ENCODE data around the gene NECTIN1. TPM values are rescaled to one million over a fixed set of nuclear protein-coding genes. Genes with fewer than 3 reads are reported as not detected.

NECTIN1 gene
- total RNA-seq, 1 donor: 12.7 TPM

DNA sequence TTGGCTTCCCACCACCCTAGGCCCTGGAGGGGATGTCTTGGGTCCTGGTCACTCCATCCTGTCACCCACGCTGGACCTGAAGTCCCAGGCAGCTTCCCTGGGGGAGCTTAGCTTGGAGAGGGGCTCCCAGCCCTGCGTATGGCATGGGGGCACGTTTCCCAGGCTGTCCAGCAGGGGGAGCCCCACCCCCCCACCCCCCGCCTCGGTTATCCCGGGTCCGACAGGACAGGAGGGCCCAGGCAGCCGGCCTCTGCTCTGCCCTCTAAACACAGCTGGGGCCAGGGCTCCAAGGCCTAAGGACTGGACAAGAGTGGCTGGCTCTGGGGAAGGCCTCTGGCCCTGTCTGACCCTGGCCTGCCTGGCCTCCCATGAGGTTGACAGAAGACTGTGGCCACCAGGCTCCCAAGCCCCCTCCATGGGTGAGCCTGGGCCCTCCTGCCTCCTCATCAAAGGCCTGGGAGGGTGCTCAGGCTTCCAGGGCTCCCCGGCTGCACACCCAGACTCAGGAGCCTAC is 104.8 kb downstream of the NECTIN1 start:
- DNase-seq (ENCODE audit: low read depth in 2 of 3, low spot score in 2 of 3): no peak

DNA sequence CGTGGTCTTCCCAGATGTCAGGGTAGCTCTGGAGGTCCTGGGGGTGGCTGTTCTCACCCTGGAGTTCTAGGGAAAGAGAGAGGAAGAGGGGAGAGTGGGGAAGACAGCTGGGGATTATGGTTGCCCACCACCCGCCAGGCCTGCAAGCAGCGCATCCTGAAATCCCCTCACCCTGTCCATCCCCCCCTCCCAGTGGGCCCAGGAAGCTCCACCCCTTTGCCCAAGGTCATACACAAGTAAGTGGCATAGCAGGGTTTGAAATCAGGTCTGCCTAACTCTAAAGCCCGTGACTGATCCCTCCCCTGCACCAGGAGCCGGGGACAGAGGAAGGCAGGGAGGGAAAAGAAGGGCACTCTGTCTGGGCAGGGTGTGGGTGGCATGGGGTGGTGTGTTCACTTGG is 105.3 kb downstream of the NECTIN1 start:
- DNase-seq (ENCODE audit: low read depth in 2 of 3, low spot score in 2 of 3): no peak

DNA sequence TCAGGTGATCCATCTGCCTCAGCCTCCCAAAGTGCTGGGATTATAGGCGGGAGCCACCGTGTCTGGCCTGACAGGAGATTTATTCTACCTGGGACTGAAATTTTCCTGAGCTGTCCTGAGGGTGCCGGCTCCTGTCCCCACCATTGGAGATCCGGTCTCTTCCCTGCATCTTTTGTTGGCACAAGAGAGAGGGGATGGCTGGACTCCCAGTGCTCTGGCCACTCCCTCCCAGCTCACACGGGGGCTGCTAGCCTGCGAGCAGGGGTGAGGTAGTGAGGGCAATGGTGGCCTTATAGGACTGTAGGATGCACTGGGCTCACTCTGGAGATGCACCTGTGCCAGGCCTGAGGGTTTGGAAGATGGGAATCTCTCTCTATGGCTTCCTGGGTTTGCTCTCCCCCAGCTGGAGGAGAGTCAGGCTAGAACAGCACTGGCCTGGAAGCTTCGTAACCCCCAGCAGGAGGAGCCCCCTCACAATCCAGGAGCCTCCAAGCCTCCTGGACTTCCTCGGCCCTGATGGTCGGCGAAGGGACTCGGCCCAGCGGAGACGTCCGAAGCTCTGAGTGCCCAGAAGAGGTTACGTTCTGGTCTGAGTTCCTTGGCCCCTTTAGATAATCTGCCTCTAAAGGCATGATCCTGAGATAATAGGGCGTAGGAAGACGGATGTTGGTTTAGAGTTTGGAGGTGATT is 106.4 kb downstream of the NECTIN1 start:
- no peak for DNase-seq (ENCODE audit: low read depth in 2 of 3, low spot score in 2 of 3)

DNA sequence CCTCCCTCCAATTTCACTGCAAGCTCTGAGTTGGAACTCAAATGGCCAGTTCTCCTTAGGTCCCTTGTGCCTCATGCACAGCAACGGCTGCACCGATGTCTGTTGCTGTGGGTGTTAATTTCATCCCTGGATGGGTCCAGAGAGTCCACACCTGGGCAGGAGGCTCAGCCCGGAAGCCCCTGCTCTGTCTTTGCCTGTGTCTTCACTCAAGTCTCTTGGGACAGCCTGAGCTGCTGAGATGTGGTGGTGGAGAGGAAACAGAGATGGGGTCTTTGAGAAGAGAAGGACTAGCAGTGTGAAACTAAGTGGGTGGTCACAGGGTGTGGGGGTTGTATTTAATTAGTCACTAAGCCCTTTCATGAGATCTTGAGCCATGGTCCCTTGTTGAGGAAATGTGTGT is 109.3 kb downstream of the NECTIN1 start:
- DNase-seq (ENCODE audit: low read depth in 2 of 3, low spot score in 2 of 3): no peak

DNA sequence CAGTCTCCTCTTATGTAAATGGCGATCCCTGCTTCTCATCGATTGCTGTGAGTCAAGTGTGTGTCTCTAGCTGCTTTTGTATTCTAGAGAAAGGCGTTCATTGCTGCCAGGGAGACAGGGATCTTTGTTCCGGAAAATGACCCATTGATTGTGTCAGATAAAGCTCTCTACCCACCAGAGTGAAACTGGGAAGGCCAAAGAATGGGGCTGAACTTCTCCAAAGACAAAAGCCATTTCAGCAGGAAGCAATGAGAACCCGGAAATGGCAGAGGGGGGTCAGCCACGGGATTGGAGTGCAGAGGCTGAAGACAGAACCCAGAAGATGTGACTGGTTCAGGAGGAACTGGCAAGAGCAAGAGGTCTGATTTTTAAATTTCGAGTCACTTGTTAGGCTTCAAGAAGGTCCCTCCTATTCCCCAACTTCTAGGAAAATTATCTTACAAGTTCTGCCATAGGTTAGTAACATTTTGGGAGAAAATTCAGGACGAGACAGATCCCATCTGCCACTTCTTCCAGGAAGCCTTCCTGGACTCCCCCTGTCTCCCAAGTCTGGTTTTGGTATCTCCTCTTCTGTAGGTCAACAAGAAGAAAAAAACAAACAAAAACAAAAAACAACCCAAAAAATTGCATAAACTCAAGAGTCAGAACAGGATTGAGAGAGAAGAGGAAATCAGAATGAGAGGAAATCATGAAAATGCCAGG is 110.6 kb downstream of the NECTIN1 start:
- DNase-seq (ENCODE audit: low read depth in 2 of 3, low spot score in 2 of 3): peak in 1 of 3 donors; percentile 15

DNA sequence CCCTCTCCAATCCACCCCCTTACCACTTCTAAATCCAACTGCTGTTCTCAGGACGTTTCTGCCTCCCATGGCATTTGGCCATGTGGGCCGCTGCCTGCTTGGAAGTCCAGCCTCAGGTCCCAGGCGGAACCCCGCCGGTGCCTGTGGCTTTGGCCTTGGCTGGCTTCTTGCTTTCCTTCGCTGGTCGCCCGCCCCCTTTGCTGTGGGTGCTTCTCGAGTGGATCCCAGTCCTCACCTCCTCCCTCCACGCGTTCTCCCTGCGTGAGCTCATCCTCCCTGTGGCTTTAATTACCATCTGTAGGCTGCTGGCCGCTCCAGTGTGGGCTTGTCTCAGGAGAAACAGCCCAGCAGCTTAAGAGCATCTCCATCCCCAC is 111.7 kb downstream of the NECTIN1 start:
- DNase-seq (ENCODE audit: low read depth in 2 of 3, low spot score in 2 of 3): no peak

DNA sequence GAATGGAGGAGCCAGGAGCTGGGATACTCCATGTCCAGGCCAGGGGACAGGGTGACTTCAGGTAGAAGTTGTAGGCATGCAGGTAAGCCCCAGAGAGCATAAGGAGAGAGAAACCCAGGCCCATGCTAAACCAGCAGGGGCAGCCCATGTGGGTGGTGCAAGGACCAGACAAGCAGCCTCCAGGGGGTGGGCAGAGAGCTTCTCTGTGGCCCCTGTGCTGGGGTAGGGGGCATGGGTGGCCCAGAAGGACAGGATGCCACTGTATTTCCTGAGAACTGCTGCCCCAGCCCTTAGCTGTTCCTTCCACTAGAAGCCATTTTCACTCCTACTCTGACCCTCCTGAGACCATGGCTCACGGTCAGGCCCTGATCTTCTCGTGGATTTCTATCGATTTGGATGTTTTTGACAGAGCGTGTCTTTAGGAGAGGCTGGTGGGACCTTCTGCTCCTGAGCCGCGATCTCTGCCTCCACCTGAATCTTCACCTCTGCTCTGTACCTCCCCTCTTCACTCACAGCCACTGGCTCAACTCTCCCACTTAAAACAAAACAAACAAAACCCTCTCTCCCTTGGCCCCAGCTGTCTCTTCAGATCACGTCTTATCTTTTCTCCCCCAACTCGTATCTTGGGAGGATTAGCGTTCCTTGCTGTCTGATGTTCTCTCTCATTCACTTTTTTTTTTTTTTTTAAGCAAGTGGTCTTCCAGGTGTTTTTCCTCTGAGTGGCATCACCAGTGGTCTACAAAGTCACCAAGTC is 112.2 kb downstream of the NECTIN1 start:
- no peak for DNase-seq (ENCODE audit: low read depth in 2 of 3, low spot score in 2 of 3)

DNA sequence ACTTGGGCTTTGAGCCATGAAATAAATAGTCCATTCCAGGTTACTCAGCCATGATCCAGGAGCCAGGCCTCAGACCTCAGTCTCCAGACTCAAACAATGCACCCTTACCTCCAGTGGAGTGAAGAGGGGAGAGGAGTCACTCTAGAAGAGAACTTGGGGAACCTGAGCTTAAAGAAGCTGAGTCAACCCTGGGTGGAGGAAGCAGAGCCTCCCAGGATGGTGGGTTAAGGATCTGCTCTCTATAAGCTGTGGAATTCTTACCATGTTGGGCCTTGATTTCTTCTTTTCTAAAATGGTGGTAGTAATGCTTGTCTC is 113.2 kb downstream of the NECTIN1 start:
- no peak for DNase-seq (ENCODE audit: low read depth in 2 of 3, low spot score in 2 of 3)

DNA sequence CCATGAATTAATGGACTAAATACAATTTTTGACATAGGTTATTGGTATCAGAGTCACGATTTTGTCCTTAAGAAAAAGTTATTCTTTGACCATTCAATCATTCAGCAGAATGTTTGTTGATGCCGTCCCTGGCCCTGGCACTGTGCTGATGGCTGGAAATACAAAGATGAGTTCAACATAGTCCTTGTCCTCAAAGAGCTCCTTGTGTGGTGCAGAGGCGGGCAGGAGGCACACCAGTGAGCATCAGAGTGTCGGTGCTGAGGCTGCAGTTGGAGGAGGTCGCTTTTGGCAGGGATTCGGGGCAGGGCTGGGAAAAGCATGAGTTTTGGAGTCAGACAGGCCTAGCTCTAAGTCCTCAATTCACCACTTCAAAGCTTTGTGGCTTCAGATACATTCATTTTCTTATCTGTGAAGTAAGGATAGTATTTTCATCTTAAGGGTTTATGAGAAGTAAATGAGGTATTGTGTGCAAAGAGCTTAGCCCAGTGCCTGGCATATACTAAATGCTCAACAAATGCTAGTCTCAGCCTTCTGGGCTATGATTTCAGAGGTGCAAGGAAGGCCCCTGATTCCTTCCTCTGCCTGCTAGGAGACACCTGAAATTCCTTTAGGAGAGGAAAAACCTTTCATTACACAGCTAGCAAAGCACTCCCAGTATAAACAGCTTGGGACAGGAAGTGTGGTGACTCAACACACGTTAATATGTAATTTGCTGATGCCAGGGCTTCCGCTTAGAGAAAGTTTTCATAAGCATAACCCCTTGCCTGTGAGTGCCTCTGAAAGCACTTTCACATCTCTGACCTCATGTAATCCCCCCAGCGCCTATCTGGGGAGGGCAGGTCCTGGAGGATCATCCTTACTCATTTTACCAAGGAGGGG is 113.8 kb downstream of the NECTIN1 start:
- DNase-seq (ENCODE audit: low read depth in 2 of 3, low spot score in 2 of 3): peak in 2 of 3 donors; percentile 16 to 32

DNA sequence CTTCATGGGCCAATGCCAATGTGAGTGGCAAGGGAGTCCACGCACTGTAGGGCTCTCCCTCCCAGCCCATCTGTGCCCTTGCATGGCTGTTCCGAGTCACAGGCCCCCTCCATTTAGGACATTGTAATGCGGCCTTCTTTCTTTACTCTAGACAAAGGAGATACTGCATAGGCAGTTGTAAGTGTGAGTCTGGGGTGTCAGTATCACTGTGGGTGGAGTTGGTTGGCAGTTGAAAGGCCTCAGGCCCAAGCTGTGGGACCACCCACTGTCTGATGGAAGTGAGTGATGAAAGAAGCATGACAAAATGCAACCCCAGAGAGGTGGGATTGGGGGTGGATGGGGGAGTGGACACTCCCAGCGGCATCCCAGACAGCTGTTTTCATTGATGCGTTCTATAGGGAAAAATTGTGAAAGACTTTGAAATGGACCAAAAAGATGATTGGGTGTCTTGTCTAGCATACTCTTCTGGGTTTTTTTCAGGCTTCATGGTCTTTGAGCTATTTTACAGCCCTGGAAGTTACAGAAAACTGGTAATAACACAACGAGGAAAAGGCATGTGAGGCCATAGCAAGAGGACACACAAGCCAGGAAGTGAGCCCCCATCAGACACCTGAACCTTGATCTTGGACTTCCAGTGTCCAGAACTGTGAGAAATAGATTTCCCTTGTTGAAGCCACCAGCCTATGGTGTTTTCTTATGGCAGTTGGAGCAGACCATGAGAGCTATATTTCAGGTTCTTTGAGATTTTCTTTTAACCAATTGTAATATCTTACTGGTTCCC is 114.6 kb downstream of the NECTIN1 start:
- no peak for DNase-seq (ENCODE audit: low read depth in 2 of 3, low spot score in 2 of 3)

DNA sequence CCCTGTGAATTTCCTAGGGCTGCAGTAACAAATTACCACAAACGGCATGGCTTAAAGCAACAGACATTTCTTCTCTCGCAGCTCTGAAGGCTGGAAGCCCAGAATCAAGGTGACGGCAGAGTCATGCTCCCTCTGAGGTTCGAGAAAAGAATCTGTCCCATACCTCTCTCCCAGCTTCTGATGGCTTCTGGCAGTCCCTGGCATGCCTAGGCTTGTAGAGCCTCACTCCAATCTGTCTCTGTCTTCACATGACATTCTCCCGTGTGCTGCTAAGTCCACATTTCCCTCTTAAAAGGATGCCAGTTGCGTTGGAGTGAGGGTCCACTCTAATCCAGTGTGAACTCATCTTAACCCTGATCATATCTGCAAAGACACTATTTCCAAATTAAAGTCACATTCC is 116.2 kb downstream of the NECTIN1 start:
- no peak for DNase-seq (ENCODE audit: low read depth in 2 of 3, low spot score in 2 of 3)

DNA sequence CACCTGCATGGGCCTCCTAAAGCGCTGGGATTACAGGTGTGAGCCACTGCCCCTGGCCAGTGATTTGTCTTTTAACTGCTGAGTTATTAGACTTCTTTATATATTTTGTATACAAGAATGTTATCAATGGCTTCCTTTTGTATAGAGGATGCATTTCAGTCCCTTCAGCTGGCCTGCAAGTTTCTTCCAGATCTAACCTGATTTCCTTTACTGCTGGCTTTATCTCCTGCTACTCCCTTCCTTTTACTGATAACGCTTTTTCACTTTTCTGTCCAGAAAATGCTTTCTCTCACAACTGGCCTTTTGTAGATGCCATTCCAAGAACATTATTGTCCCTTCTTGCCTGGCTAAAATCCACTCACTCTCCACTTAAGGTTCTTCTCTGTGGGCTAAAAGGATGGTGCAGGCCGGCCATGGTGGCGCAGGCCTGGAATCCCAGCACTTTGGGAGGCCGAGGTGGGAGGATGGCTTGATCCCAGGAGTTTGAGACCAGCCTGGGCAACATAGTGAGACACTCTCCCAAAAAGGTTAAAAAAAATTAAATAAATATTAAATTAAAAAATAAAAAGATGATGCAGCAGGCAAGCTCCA is 118.1 kb downstream of the NECTIN1 start:
- DNase-seq (ENCODE audit: low read depth in 2 of 3, low spot score in 2 of 3): no peak

DNA sequence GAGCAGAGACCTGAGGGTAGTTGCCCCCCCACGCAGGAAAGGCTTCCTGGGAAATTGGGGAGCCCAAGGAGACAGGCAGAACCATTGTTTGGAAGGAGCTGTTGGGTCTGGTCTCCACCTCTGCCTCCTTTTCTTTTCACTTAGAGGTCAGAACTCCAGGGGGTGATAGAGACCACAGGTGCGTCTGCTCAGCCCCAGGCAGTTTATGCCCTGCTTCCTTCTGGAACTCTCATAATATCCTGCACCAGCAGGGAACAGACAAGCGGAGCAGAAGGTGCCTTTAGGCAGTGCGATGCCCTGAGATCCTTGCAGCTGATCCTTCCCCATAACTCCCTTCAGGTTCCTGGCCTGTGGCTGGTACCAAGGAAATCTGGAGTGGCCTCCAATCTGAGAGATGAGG is 120.2 kb downstream of the NECTIN1 start:
- no peak for DNase-seq (ENCODE audit: low read depth in 2 of 3, low spot score in 2 of 3)

DNA sequence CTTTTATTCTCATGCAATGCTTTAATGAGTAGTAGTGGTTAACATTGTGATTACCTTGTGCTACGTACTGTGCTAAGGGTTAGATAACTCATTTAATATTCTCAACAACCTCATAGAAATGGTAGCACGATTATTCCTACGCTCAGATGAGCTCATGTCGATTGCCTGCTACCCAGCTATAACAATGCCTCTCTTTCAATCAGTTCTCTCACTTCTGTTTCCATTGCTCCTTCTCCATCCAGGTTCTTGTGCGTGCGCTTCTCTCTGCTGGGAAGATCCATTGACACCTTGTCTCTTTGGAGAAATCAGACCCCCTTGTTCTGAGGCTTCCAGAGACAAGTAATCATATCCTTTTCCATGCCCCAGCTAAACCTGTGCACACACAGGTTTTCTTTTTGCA is 120.8 kb downstream of the NECTIN1 start:
- no peak for DNase-seq (ENCODE audit: low read depth in 2 of 3, low spot score in 2 of 3)

DNA sequence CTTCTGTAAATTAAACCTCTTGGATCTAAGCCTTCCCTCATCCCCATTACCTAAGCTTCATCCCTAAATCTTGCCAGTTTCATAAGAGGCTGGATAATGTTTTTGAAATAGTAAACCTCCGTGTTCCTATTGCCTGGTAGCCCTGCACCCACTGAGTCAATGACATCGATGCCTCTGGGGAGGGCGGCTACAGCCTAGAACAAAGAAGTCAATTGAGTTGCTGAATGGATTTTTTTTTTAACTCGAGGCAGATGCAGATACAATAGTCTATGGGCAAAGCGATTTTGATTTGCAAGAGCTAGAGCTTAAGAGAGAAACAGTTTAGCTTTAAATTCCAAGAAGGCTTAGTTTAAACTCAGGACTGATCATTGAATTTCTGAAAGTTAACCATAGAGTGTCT is 121.3 kb downstream of the NECTIN1 start:
- no peak for DNase-seq (ENCODE audit: low read depth in 2 of 3, low spot score in 2 of 3)

DNA sequence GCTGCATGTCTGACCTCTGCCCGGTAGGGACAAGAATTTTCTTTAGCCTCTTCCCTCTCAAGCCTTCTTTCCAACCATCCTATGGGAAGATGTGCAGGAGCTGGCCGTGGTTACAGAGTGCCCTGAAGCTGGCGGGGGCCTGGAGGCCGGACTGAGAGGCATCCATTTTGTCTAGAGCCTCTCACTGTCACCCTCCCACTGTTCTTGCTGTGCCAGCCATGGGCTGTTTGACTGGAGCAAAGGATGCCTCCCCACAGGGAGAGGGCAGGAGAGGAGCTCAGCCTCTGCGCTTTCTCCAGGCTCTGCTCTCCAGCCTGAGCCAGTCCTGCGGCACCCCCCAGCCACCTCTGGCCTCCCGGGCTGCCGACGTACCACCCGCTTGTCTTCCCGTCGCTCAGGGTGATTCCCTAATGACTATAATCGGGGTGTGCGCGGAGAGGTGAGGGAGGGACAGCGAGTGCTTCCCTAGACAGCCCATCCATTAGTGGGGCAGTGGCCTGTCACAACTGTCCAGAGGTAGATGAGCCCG is 123.8 kb downstream of the NECTIN1 start:
- DNase-seq (ENCODE audit: low read depth in 2 of 3, low spot score in 2 of 3): no peak

DNA sequence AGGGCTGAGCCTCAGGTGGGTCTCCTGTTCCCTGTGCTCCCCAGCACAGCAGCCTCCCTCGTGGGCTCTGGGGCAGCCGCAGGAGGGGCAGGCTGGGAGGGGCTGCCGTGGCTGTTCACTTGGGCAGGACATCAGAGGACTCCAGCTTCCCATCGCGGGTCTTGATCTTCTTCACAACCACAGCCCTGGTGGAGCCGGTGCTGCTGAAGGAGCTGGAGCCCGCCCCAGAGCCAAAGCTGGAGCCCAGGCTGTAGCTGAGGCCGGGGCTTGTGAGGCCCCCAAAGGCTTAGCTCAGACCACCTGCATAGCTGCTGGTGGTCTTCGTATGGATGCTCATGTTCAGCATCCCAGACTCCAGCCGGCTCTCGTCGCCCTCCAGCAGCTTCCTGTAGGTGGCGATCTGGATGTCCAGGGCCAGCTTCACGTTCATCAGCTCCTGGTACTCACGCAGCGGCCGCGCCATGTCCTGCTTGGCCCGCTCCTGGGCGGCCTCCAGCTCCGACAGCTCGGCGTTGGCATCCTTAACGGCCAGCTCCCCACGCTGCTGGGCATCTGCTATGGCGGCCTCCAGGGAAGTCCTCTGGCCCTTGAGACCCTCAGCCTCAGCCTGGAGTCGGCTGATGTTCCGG is 126.1 kb downstream of the NECTIN1 start:
- DNase-seq (ENCODE audit: low read depth in 2 of 3, low spot score in 2 of 3): no peak

DNA sequence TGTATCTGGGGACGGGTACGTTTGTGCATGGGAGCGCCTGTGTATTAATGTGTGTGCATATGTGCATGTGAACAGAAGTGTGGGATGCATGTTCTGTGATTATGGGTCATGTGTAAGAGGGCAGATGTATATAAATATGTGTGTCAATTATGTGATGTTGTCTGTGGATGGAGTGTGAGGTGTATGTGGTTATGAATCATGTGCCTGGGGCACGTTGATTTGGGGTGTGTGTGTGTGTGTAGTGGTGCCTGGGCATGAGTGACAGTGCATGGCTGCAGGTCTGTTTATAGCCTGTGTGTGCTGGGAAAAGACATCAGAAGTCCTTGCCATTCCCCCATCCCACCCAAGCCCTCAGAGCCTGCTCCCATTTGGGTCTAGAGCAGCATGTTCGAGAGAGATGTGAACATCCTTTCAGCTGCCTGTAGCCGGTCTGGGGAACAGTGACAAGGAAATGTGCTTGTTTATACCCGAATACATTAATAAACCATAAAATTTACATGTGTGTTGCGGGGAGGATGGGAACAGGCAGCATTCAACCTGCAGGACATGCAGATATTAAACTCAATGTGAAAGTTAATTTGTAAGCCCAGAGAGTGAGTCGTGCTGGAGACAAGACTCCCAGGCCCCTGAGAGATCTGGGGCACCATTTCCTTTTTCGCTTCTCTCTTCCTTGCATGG is 129.0 kb downstream of the NECTIN1 start:
- no peak for DNase-seq (ENCODE audit: low read depth in 2 of 3, low spot score in 2 of 3)
